Choroid plexus epithelial cell (primary cell): ENCODE results near the gene CRMP1.

Source experiments
- DNase-seq: peaks from one replicate; pipeline ENCODE4 v3.0.0-alpha.2; 2010; ENCODE audit warnings: low read depth
- H3K4me3 ChIP-seq: 2 replicates; pipeline ENCODE4 v1.5.1; 2011; ENCODE audit warnings: low read depth, mild to moderate bottlenecking, control low read depth, low read length, moderate library complexity
- TF ChIP-seq, protein P1 (sequence below): conservative IDR thresholded peaks from 2 replicates; pipeline ENCODE4 v1.5.1; 2011; ENCODE audit warnings: low read depth, mild to moderate bottlenecking, control low read depth, inconsistent platforms, low read length, moderate library complexity

CRMP1 gene

DNA sequence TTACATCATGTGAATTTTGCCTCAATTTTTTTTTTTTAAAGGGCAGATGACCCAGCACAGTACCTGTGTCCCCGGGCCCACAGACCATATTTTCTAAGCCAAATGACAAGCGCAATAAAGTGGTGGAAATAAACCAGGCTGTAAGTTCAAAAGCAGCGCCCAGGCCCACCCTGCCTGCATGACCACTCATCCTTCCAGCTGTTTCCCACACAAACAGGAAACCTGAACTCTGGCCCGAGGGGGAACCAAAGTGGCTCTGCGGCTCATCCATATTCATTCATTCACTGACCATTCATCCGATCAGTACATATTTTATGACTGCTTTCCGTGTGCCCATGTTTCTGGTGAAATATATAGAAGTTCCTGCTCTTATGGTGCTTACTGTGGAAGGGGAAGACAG lies 33.7 kb upstream of the CRMP1 start:
- H3K4me3 ChIP-seq = no peak overlapping the region
- no peak for DNase-seq

DNA sequence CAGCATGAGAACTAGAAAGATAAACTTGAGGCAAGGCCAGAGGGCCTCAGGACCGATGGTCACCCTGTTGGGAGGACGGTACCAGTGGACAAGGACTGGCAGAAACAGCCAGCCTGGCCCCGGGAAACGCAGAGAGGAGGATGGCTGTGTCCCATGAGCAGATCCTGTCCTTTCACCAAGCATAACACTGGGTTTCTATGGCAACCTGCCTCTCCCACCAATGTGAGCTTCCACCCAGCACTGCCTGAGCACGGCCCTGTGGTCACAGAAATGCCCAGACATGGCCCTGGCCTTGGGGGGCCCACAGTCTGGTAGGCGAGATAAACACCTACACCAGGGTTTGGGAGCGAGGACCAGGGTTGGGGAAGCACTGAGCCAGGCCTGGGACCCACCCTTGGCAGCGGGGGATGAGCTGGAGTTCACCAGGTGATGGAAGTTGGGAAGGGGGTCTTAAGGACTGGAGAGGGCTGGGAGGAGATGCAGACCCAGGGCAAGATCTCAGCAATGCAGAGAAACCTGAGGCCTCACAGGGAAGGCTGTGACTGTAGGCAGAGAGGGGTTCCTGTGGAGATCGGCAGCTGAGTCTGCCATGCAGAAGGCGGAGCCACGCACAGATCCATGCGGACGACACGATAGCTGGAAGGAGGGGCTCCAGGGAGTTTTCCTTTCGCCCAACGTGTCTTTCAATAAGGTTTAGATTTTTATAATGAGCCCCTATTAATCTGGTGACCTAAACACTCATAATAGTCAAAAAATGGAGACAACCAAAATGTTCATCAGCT lies 32.7 kb upstream of the CRMP1 start:
- TF ChIP-seq, protein P1, sequence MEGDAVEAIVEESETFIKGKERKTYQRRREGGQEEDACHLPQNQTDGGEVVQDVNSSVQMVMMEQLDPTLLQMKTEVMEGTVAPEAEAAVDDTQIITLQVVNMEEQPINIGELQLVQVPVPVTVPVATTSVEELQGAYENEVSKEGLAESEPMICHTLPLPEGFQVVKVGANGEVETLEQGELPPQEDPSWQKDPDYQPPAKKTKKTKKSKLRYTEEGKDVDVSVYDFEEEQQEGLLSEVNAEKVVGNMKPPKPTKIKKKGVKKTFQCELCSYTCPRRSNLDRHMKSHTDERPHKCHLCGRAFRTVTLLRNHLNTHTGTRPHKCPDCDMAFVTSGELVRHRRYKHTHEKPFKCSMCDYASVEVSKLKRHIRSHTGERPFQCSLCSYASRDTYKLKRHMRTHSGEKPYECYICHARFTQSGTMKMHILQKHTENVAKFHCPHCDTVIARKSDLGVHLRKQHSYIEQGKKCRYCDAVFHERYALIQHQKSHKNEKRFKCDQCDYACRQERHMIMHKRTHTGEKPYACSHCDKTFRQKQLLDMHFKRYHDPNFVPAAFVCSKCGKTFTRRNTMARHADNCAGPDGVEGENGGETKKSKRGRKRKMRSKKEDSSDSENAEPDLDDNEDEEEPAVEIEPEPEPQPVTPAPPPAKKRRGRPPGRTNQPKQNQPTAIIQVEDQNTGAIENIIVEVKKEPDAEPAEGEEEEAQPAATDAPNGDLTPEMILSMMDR = no peak
- no peak for DNase-seq
- no peak overlapping the region for H3K4me3 ChIP-seq

More for the DNA sequence above, 33.7 kb upstream of the CRMP1 start:
- TF ChIP-seq, protein P1 = no peak

DNA sequence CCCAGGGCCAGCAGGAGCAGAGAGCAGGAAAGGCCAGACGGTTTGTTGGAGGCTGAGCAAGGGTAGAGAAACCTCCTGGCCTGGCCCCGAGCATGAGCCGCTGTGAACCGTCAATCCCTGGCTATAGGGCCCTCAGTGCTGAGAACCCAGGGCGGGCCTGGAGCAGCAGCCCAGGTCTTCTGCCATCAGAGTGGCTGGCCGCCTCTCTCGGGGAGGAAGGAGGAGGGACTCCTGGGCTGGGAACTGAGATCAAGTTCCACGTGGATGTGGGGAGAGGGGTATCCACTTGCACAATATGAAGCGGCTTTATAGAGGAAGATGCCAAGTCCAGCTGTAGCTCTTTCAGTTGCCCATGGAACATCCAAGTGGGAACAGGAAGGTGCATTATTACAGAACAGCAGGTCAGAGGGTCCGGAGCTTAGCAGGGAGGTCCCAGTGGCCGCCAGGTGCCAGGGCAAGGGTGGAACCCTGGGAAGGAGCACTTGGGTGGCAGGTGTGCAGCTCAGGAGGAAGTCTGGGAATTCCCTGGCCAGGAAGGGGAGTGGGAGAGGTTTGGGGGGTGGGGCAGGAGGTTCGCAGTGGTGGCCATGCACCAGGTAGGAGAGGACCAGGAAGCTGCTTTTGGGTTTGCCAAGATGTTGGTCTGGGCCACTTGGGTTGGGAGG lies 31.7 kb upstream of the CRMP1 start:
- no peak for DNase-seq
- no peak overlapping the region for H3K4me3 ChIP-seq
- TF ChIP-seq, protein P1 = no peak

DNA sequence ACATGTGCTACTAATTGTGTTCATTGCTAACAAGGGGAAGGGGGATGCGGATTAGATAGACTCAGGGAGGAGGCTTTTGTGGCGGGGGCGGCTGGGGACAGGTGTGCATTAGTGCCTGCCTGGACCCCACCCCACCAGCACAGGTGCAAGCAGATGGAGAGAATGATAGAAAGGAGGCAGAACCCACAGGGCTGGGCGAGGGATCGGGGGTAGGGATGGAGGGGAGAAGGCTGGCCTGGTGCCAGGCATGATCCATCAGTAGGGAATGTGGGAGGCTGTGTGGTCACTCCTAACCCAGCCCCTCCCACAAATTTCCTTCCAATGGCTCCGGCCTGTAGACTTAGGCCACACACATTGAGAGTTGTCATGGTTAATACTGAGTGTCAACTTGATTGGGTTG lies 30.5 kb upstream of the CRMP1 start:
- no peak for DNase-seq
- TF ChIP-seq, protein P1 = no peak

DNA sequence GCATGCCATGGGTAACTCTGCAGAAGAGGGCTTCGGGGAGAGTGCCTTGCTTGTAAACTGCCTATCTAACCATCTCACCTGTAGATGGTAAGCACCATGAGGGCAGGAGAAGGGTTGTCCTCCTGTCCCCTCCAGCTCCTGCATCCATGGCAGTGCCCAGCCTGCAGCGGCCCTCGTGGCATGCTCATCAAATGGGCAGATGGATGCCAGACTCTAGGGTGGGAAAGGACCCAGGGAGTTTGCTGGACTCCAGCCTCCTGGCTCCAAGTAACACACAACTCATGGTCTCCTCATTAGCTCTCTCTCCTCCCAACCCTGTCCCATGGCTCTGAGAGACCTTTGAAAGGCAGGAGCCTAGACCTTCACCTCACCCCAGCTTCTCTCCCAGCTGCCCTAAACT lies 29.7 kb upstream of the CRMP1 start:
- TF ChIP-seq, protein P1 = no peak
- no peak overlapping the region for H3K4me3 ChIP-seq

More for the DNA sequence above, 30.5 kb upstream of the CRMP1 start:
- no peak overlapping the region for H3K4me3 ChIP-seq

DNA sequence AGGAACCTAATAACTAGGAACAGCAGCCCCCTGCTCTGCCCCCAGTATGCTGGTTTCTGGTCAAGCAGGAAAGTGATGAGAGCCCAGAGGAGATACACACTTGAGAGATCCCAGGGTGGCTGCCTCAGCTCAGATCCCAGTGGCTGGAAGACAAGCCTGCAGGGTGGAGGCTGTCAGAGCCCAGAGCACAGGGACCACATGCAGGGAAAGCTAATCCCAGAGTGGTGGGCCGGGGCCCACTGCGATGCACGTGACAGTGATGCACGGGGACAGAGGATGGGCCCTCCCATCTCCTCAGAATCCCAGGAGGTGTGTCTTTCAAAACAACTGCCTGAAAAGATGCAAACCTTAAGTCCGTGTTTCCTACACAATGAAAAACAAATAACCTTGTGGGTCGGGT lies 29.1 kb upstream of the CRMP1 start:
- no peak overlapping the region for H3K4me3 ChIP-seq
- TF ChIP-seq, protein P1 = no peak
- no peak for DNase-seq

More for the DNA sequence above, 29.7 kb upstream of the CRMP1 start:
- no peak for DNase-seq
